GM18909 (cell line): ENCODE results near the gene WNK4.
"Not testable (repeated sequence)": the region's sequence is repeated elsewhere in the genome, so short reads cannot be mapped to it uniquely, and the experiment has no call there.

Source experiments
- ATAC-seq: cut with Tn5 transposase; IDR thresholded peaks from one replicate; pipeline ENCODE4 v1.9.1; 2021; ENCODE audit warnings: mild to moderate bottlenecking; ENCODE audit not compliant: unreplicated experiment, poor library complexity

The WNK4 gene

GRCh38 chr17:42779936-42780850 lies at the start of gene WNK4:
Gene WNK4 (plus strand): TSS chr17:42780610. CDS start chr17:42780699, 89 bp downstream.
- no peak for ATAC-seq

GRCh38 chr17:42740699-42741098 lies 39.7 kb upstream of the WNK4 start:
- no peak for ATAC-seq

GRCh38 chr17:42742916-42743315 lies 37.5 kb upstream of the WNK4 start:
- not testable (repeated sequence) for ATAC-seq

- no peak for ATAC-seq
Measured at GRCh38 chr17:42743595-42744282, 36.7 kb upstream of the WNK4 start.

GRCh38 chr17:42744283-42744805 lies 36.1 kb upstream of the WNK4 start:
- ATAC-seq = peak; percentile 55

GRCh38 chr17:42744806-42745617 lies 35.4 kb upstream of the WNK4 start, which contains the start of gene EZH1:
Gene EZH1 (minus strand): TSS chr17:42745040. CDS start chr17:42728941, 16,099 bp downstream.
- ATAC-seq = peak; percentile 84

- ATAC-seq = no peak
Measured at GRCh38 chr17:42748202-42748907, 32.1 kb upstream of the WNK4 start.

- ATAC-seq = no peak
Measured at GRCh38 chr17:42748908-42749798, 31.3 kb upstream of the WNK4 start.

- ATAC-seq = no peak
Measured at GRCh38 chr17:42750739-42751344, 29.6 kb upstream of the WNK4 start.

GRCh38 chr17:42751628-42752027 lies 28.8 kb upstream of the WNK4 start:
- ATAC-seq = no peak

GRCh38 chr17:42754782-42755181 lies 25.6 kb upstream of the WNK4 start:
- ATAC-seq = no peak

GRCh38 chr17:42759982-42760651 lies 20.3 kb upstream of the WNK4 start:
- ATAC-seq = no peak

- no peak for ATAC-seq
Measured at GRCh38 chr17:42760652-42761581, 19.5 kb upstream of the WNK4 start, which contains the start of gene RAMP2. Gene RAMP2 (plus strand): TSS chr17:42761227. CDS start chr17:42761262, 35 bp downstream.

GRCh38 chr17:42761638-42762037 lies 18.8 kb upstream of the WNK4 start:
- ATAC-seq = no peak

GRCh38 chr17:42766124-42766523 lies 14.3 kb upstream of the WNK4 start:
- no peak for ATAC-seq

GRCh38 chr17:42767512-42767911 lies 12.9 kb upstream of the WNK4 start:
- ATAC-seq = no peak

GRCh38 chr17:42768006-42768405 lies 12.4 kb upstream of the WNK4 start:
- not testable (repeated sequence) for ATAC-seq
